ENCODE data around the gene RGS16.

DNA sequence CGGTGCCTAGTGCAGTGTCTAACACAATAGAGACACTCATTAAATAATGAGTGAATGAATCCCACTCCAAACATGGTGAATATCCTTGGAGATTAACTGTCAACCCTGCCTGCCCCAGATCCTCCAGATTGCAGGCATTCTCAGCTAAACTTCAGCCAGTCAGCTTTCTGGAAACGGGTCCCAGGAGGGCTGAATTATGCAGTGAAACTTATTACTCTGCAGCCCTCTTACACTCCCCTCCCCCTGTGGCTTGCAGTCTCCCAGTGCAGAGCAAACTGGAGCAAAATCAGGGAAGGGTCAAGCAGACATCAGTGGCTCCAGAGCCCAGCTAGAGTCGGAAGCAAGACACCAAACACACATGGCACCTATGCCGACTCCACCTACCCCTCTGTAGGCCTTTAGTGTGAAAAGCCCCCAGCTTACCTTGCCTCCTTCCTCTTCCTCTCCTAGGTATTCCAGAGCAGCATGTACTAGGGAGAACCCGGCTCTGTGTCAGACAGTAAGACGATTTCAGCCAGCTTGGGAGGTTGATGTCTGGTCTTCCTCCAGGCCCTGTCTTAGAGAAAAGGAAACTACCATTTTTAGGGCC is 6.5 kb upstream of the RGS16 start:
- TF ChIP-seq, protein P1, sequence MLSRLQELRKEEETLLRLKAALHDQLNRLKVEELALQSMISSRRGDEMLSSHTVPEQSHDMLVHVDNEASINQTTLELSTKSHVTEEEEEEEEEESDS (CRISPR knock-in tag; IDR thresholded peaks at IDR 0.05; ENCODE audit: borderline replicate concordance) = no peak
- TF ChIP-seq, protein P2, sequence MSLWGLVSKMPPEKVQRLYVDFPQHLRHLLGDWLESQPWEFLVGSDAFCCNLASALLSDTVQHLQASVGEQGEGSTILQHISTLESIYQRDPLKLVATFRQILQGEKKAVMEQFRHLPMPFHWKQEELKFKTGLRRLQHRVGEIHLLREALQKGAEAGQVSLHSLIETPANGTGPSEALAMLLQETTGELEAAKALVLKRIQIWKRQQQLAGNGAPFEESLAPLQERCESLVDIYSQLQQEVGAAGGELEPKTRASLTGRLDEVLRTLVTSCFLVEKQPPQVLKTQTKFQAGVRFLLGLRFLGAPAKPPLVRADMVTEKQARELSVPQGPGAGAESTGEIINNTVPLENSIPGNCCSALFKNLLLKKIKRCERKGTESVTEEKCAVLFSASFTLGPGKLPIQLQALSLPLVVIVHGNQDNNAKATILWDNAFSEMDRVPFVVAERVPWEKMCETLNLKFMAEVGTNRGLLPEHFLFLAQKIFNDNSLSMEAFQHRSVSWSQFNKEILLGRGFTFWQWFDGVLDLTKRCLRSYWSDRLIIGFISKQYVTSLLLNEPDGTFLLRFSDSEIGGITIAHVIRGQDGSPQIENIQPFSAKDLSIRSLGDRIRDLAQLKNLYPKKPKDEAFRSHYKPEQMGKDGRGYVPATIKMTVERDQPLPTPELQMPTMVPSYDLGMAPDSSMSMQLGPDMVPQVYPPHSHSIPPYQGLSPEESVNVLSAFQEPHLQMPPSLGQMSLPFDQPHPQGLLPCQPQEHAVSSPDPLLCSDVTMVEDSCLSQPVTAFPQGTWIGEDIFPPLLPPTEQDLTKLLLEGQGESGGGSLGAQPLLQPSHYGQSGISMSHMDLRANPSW (CRISPR knock-in tag; IDR thresholded peaks at IDR 0.05; ENCODE audit: borderline replicate concordance) = no peak
- TF ChIP-seq, protein P3, sequence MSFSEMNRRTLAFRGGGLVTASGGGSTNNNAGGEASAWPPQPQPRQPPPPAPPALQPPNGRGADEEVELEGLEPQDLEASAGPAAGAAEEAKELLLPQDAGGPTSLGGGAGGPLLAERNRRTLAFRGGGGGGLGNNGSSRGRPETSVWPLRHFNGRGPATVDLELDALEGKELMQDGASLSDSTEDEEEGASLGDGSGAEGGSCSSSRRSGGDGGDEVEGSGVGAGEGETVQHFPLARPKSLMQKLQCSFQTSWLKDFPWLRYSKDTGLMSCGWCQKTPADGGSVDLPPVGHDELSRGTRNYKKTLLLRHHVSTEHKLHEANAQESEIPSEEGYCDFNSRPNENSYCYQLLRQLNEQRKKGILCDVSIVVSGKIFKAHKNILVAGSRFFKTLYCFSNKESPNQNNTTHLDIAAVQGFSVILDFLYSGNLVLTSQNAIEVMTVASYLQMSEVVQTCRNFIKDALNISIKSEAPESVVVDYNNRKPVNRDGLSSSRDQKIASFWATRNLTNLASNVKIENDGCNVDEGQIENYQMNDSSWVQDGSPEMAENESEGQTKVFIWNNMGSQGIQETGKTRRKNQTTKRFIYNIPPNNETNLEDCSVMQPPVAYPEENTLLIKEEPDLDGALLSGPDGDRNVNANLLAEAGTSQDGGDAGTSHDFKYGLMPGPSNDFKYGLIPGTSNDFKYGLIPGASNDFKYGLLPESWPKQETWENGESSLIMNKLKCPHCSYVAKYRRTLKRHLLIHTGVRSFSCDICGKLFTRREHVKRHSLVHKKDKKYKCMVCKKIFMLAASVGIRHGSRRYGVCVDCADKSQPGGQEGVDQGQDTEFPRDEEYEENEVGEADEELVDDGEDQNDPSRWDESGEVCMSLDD (CRISPR knock-in tag; IDR thresholded peaks at IDR 0.05; ENCODE audit: borderline replicate concordance) = no peak
- TF ChIP-seq CBX2 (IDR thresholded peaks at IDR 0.05; ENCODE audit: low read depth, low read length) (no peak), CBX2 (CRISPR knock-in tag; IDR thresholded peaks at IDR 0.05; ENCODE audit: low read depth) (no peak), ZC3H4 (CRISPR knock-in tag; IDR thresholded peaks at IDR 0.05; ENCODE audit: borderline replicate concordance) (no peak)
- TF ChIP-seq, protein P4, sequence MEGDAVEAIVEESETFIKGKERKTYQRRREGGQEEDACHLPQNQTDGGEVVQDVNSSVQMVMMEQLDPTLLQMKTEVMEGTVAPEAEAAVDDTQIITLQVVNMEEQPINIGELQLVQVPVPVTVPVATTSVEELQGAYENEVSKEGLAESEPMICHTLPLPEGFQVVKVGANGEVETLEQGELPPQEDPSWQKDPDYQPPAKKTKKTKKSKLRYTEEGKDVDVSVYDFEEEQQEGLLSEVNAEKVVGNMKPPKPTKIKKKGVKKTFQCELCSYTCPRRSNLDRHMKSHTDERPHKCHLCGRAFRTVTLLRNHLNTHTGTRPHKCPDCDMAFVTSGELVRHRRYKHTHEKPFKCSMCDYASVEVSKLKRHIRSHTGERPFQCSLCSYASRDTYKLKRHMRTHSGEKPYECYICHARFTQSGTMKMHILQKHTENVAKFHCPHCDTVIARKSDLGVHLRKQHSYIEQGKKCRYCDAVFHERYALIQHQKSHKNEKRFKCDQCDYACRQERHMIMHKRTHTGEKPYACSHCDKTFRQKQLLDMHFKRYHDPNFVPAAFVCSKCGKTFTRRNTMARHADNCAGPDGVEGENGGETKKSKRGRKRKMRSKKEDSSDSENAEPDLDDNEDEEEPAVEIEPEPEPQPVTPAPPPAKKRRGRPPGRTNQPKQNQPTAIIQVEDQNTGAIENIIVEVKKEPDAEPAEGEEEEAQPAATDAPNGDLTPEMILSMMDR (CRISPR knock-in tag; IDR thresholded peaks at IDR 0.05) = no peak
- TF ChIP-seq, protein P5, sequence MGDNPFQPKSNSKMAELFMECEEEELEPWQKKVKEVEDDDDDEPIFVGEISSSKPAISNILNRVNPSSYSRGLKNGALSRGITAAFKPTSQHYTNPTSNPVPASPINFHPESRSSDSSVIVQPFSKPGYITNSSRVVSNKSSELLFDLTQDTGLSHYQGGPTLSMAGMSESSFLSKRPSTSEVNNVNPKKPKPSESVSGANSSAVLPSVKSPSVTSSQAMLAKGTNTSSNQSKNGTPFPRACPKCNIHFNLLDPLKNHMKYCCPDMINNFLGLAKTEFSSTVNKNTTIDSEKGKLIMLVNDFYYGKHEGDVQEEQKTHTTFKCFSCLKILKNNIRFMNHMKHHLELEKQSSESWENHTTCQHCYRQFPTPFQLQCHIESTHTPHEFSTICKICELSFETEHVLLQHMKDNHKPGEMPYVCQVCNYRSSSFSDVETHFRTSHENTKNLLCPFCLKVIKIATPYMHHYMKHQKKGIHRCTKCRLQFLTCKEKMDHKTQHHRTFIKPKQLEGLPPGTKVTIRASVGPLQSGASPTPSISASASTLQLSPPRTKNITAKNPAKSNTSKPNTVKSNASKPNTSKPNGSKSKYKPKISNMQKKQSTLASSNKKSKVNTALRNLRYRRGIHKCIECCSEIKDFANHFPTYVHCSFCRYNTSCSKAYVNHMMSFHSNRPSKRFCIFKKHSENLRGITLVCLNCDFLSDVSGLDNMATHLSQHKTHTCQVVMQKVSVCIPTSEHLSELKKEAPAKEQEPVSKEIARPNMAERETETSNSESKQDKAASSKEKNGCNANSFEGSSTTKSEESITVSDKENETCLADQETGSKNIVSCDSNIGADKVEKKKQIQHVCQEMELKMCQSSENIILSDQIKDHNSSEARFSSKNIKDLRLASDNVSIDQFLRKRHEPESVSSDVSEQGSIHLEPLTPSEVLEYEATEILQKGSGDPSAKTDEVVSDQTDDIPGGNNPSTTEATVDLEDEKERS (CRISPR knock-in tag; IDR thresholded peaks at IDR 0.05) = no peak
